HL-60 (cell line): Measurements from ENCODE around the gene IL31.

ENCODE experiments used
- GABPA ChIP-seq: IDR thresholded peaks from 2 replicates; pipeline ENCODE4 v1.6.1; 2012; ENCODE audit warnings: low read depth
- POLR2AphosphoS5 ChIP-seq: IDR thresholded peaks from 2 replicates; pipeline ENCODE4 v1.6.1; 2012; ENCODE audit warnings: low read depth
- SPI1 ChIP-seq: IDR thresholded peaks from 2 replicates; pipeline ENCODE4 v1.6.1; 2012; ENCODE audit warnings: low read depth, mild to moderate bottlenecking, borderline replicate concordance
- TF ChIP-seq, protein P1 (sequence below): IDR thresholded peaks from one replicate; pipeline ENCODE4 v1.5.1; 2011; ENCODE audit warnings: low read length, control low read depth, inconsistent platforms; ENCODE audit not compliant: insufficient read depth
- TF ChIP-seq, protein P2 (sequence below): IDR thresholded peaks from 2 replicates; pipeline ENCODE4 v1.6.1; 2012; ENCODE audit warnings: low read depth; ENCODE audit not compliant: insufficient replicate concordance

DNA sequence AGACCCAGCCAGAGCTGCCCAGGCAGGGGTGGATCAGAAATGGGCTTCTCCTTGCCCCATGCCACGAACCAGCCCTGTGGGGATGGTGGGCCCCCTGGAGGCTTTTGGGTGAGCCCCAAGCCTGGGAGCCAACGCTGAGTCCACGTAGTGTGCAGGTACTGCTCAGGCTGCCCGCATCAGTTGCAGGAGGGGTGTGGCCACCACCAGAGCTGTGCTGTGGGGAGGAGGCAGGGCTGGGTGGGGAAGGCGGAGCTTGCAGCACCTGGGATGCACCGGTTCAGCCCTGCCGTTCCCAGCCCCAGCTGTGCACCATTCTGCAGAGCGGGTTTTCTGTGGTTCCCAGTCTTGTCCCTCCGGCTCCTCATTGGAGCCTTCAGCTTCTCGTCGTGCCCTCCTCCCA is 36.3 kb downstream of the IL31 start:
- TF ChIP-seq, protein P1, sequence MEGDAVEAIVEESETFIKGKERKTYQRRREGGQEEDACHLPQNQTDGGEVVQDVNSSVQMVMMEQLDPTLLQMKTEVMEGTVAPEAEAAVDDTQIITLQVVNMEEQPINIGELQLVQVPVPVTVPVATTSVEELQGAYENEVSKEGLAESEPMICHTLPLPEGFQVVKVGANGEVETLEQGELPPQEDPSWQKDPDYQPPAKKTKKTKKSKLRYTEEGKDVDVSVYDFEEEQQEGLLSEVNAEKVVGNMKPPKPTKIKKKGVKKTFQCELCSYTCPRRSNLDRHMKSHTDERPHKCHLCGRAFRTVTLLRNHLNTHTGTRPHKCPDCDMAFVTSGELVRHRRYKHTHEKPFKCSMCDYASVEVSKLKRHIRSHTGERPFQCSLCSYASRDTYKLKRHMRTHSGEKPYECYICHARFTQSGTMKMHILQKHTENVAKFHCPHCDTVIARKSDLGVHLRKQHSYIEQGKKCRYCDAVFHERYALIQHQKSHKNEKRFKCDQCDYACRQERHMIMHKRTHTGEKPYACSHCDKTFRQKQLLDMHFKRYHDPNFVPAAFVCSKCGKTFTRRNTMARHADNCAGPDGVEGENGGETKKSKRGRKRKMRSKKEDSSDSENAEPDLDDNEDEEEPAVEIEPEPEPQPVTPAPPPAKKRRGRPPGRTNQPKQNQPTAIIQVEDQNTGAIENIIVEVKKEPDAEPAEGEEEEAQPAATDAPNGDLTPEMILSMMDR, result no peak
- no peak for TF ChIP-seq POLR2AphosphoS5
- TF ChIP-seq, protein P2, sequence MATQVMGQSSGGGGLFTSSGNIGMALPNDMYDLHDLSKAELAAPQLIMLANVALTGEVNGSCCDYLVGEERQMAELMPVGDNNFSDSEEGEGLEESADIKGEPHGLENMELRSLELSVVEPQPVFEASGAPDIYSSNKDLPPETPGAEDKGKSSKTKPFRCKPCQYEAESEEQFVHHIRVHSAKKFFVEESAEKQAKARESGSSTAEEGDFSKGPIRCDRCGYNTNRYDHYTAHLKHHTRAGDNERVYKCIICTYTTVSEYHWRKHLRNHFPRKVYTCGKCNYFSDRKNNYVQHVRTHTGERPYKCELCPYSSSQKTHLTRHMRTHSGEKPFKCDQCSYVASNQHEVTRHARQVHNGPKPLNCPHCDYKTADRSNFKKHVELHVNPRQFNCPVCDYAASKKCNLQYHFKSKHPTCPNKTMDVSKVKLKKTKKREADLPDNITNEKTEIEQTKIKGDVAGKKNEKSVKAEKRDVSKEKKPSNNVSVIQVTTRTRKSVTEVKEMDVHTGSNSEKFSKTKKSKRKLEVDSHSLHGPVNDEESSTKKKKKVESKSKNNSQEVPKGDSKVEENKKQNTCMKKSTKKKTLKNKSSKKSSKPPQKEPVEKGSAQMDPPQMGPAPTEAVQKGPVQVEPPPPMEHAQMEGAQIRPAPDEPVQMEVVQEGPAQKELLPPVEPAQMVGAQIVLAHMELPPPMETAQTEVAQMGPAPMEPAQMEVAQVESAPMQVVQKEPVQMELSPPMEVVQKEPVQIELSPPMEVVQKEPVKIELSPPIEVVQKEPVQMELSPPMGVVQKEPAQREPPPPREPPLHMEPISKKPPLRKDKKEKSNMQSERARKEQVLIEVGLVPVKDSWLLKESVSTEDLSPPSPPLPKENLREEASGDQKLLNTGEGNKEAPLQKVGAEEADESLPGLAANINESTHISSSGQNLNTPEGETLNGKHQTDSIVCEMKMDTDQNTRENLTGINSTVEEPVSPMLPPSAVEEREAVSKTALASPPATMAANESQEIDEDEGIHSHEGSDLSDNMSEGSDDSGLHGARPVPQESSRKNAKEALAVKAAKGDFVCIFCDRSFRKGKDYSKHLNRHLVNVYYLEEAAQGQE, result no peak
- TF ChIP-seq GABPA, result no peak
- TF ChIP-seq SPI1, result no peak
